ENCODE results near the gene HOXA7. TPM values are rescaled to one million over a fixed set of nuclear protein-coding genes. Genes with fewer than 3 reads are reported as not detected.

Gene HOXA7
- total and polyA plus RNA-seq, 8 donors, result 0.98 to 34.8 (median 1.2) TPM; not detected in 1

GRCh38 chr7:27151931-27152815, 4.3 kb downstream of the HOXA7 start, which contains the start of gene HOXA3:
Gene HOXA3, minus strand, starts transcription at chr7:27152583. Its CDS starts 41,943 bp downstream, at chr7:27110640.
- WGBS, 5 donors, result 6 to 26% (median 12%) methylated on average over 49 to 53 of the region's 53 CpGs
- DNase-seq, result peak in 1 of 2 donors; percentile 26
- Histone ChIP-seq H3K27me3 (peaks cover 10 to 100% (median 93%) of the 10 kb centered on the region in 3 donors), H3K27ac (peak within 1 kb of the TSS; percentile 72 to 99 (median 88)), H3K4me1 (peaks cover 19 to 76% (median 65%) of the 10 kb centered on the region in 4 donors), H3K36me3 (no peaks in the 10 kb centered on the region), H3K9me3 (peaks cover 0 to 9% (median 0%) of the 10 kb centered on the region in 4 donors), H3K4me3 (peak within 1 kb of the TSS; percentile 46 to 64 (median 52))
- TF ChIP-seq POLR2AphosphoS5 (IDR thresholded peaks at IDR 0.05) (peak in 2 of 3 donors; percentile 70 to 74), EP300 (IDR thresholded peaks at IDR 0.05) (no peak)
- intact Hi-C loops (cut with DNase I; ENCODE audit: low total_unique reads), result no loop called here

DNA sequence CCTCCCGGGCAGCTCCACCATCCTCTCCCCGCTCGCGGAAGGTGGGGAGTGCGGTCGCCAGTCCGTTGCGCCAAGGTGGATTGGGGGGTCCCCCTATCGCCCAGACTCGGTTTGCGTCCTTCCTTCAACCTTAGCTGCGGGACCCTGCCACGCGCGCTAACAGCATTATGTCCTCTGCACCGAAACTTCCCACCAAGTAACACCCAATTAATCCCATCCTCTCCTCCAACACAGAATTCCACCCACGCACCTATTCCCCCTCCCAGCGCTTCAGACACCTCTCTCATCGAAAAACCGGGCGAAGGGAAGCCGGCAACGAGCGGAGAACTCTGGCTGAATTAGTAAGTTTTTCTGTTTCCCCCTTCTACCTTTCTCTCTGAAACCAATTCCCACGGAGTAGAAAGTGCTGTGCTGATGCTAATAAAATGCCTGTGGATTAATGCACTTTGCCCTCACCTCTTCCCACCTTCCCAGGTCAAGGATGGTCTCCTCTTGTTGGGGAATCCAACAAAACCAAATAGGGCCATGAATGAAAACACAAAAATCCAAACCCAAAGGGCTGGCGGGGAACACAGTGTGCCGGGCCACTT, 5.0 kb downstream of the HOXA7 start:
- H3K27me3 ChIP-seq, result peaks cover 10 to 100% (median 93%) of the 10 kb centered on the region in 3 donors
- intact Hi-C loops (cut with DNase I; ENCODE audit: low total_unique reads), result no loop called here
- H3K4me3 ChIP-seq, result peak overlapping the region; percentile 46 to 64 (median 52)
- peak overlapping the region; percentile 72 to 99 (median 88) for H3K27ac ChIP-seq
- no peaks in the 10 kb centered on the region for H3K36me3 ChIP-seq
- peaks cover 20 to 74% (median 60%) of the 10 kb centered on the region in 4 donors for H3K4me1 ChIP-seq
- WGBS, 5 donors, result 7 to 17% (median 9%) methylated on average over 20 to 27 of the region's 27 CpGs
- DNase-seq, result no peak
- peaks cover 0 to 9% (median 0%) of the 10 kb centered on the region in 4 donors for H3K9me3 ChIP-seq
- no peak for TF ChIP-seq EP300 (IDR thresholded peaks at IDR 0.05)
- TF ChIP-seq POLR2AphosphoS5 (IDR thresholded peaks at IDR 0.05), result no peak
- no peak for TF ChIP-seq POLR2A (IDR thresholded peaks at IDR 0.05)
- TF ChIP-seq, protein P1, sequence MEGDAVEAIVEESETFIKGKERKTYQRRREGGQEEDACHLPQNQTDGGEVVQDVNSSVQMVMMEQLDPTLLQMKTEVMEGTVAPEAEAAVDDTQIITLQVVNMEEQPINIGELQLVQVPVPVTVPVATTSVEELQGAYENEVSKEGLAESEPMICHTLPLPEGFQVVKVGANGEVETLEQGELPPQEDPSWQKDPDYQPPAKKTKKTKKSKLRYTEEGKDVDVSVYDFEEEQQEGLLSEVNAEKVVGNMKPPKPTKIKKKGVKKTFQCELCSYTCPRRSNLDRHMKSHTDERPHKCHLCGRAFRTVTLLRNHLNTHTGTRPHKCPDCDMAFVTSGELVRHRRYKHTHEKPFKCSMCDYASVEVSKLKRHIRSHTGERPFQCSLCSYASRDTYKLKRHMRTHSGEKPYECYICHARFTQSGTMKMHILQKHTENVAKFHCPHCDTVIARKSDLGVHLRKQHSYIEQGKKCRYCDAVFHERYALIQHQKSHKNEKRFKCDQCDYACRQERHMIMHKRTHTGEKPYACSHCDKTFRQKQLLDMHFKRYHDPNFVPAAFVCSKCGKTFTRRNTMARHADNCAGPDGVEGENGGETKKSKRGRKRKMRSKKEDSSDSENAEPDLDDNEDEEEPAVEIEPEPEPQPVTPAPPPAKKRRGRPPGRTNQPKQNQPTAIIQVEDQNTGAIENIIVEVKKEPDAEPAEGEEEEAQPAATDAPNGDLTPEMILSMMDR (IDR thresholded peaks at IDR 0.05), result no peak

DNA sequence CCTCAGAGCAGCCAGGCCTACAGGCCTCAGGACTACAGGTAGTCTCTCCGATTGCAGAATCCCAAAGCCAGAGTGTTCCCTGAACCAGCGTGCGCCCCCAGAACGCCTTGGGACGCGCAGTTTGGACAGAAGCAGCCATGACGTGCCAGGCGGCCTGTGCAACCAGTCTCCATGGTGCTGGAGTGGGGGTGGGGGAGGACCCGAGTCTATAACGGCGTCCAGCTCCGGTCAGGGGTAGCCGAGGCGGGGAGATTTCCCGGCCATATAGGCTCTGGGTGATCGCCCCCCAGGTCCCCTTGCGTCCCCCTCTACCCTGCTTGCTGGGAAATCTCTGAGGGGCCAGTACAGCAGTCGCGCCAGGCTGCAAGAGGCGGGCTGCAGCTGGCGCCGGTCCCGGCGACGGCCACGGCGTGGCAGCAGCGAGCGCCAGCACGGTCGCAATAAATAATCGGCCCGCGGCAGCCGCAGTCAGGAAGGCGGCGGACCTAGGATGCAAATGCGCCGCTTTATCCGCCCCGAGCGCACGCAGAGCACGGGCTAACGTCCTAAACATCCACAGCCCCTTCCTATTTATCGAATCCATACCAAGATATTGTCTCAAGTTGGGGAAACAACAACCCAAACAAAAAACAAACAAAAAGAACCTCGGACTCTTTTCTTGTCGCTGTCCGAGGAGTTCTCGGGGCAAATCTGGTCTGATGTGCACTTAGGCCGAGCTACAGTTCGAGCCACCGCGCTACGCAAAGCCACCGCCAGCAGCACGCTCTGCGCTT, 5.7 kb downstream of the HOXA7 start:
- TF ChIP-seq EP300 (IDR thresholded peaks at IDR 0.05) (no peak), POLR2A (IDR thresholded peaks at IDR 0.05) (no peak), POLR2AphosphoS5 (IDR thresholded peaks at IDR 0.05) (peak; percentile 71 to 79 (median 74))
- TF ChIP-seq, protein P1 (IDR thresholded peaks at IDR 0.05), result peak in 5 of 7 experiments; percentile 33 to 86 (median 78)
- intact Hi-C loops (cut with DNase I; ENCODE audit: low total_unique reads), result no loop called here
- Histone ChIP-seq H3K27me3 (peaks cover 5 to 100% (median 89%) of the 10 kb centered on the region in 3 donors), H3K9me3 (peaks cover 0 to 9% (median 0%) of the 10 kb centered on the region in 4 donors), H3K36me3 (no peaks in the 10 kb centered on the region), H3K4me1 (peaks cover 20 to 67% (median 53%) of the 10 kb centered on the region in 4 donors), H3K4me3 (peak overlapping the region; percentile 46 to 64 (median 52)), H3K27ac (peak overlapping the region; percentile 72 to 99 (median 88))
- WGBS, 5 donors, result 2 to 6% (median 5%) methylated on average over 31 to 58 of the region's 58 CpGs
- DNase-seq, result peak; percentile 60 to 93

DNA sequence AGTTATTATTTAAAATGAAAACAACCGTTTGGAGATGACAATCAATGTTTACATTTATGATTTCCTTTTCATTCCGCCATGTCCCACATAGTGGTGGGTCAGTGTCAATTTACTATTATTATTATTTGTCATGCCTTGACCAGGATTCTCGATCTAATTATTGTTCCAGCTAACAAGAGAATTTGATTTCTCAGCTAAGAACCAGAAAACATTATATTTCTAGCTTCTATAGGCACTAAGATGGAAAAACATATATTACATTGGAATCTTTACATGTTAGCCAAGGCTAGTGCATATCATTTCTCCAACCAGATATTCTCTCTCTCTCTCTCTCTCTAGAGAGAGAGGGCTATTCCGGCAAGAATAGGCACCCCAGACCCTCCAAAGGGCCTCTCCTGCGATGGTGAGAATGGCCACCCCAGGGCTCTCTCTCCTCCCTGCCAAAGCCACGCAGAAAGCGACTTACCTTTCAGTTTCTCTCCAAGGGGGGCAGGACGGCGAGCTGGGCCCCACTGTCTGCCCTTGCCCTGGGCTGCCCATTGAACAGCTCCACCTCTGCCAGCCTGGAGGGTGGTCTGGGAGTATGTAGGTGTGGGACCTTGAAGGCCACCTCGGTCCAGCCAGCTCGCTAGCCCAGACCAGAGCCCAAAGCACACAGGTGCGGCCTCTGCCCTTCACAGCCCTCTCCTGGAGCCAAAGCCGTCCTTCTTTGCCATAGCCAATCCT, 6.5 kb downstream of the HOXA7 start:
- H3K27ac ChIP-seq, result peak overlapping the region; percentile 28 to 99 (median 88)
- H3K36me3 ChIP-seq, result no peaks in the 10 kb centered on the region
- 52 to 61% (median 60%) methylated on average over 12 to 13 of the region's 13 CpGs for WGBS, 5 donors
- peak overlapping the region; percentile 46 to 64 (median 52) for H3K4me3 ChIP-seq
- no peak for DNase-seq
- intact Hi-C loops (cut with DNase I; ENCODE audit: low total_unique reads), result no loop called here
- TF ChIP-seq POLR2A (IDR thresholded peaks at IDR 0.05) (no peak), POLR2AphosphoS5 (IDR thresholded peaks at IDR 0.05) (no peak), EP300 (IDR thresholded peaks at IDR 0.05) (no peak)
- TF ChIP-seq, protein P1 (IDR thresholded peaks at IDR 0.05), result no peak
- peaks cover 20 to 59% (median 47%) of the 10 kb centered on the region in 4 donors for H3K4me1 ChIP-seq
- H3K9me3 ChIP-seq, result peaks cover 0 to 11% (median 0%) of the 10 kb centered on the region in 4 donors
- peaks cover 5 to 100% (median 89%) of the 10 kb centered on the region in 3 donors for H3K27me3 ChIP-seq
